Endothelial cell of umbilical vein (primary cell): ENCODE data around the gene EMC7. TPM values are rescaled to one million over a fixed set of nuclear protein-coding genes. Genes with fewer than 3 reads are reported as not detected.

Experiments used
- BruUV-seq: library from RNA; stranded (reverse); fragments of 400-500 nt; replicated peaks from 2 replicates; lab custom pipeline; 2021; lab: Mats Ljungman, UMichigan
- CTCF ChIA-PET: fragments of 300-600, 350-600 bp; sonication (Branson Sonifier 250); formaldehyde crosslinking; loops from one replicate; lab custom pipeline; 2021; ENCODE audit warnings: antibody characterized with exemption, inconsistent platforms; lab: Charles Lee
- POLR2A ChIA-PET: fragments of 300-600, 350-600 bp; sonication (Branson Sonifier 250); formaldehyde crosslinking; loops from one replicate; lab custom pipeline; 2021; ENCODE audit warnings: antibody characterized with exemption, inconsistent platforms; lab: Charles Lee
- DNase-seq: peaks from one replicate; pipeline ENCODE4 v3.0.0-alpha.2; 2011; ENCODE audit warnings: low read depth, low spot score
- FAIRE-seq: peaks from 2 replicates; lab custom pipeline; 2011; peaks lifted over from hg19 to GRCh38; lab: Jason Lieb, UNC
- H2AFZ ChIP-seq: 2 replicates; pipeline ENCODE4 v1.6.0; 2012; ENCODE audit warnings: low read depth, low read length, control low read depth, inconsistent platforms
- H3K27ac ChIP-seq: 2 replicates; pipeline ENCODE4 v1.5.1; 2011; ENCODE audit warnings: low read depth, mild to moderate bottlenecking, control low read depth, low read length, moderate library complexity; ENCODE audit not compliant: insufficient read depth
- H3K27me3 ChIP-seq, 2 experiments: 2 replicates each; pipeline versions ENCODE4 v1.6.0 to v1.6.1; 2011; ENCODE audit warnings: low read length in 2 of 2, mixed read lengths in 1 of 2; ENCODE audit not compliant: control insufficient read depth in 2 of 2, insufficient read depth in 2 of 2
- H3K36me3 ChIP-seq, 2 experiments: 2 replicates in 1 of 2; 3 replicates in 1 of 2; pipeline ENCODE4 v1.5.1; 2011; ENCODE audit warnings: low read length in 2 of 2, mild to moderate bottlenecking in 1 of 2, moderate library complexity in 1 of 2; ENCODE audit not compliant: control insufficient read depth in 2 of 2, insufficient read depth in 2 of 2; ENCODE audit errors: extremely low read depth in 1 of 2
- H3K4me1 ChIP-seq: 3 replicates; pipeline ENCODE4 v1.5.1; 2011; ENCODE audit warnings: mild to moderate bottlenecking, low read length; ENCODE audit not compliant: control insufficient read depth, insufficient read depth; ENCODE audit errors: extremely low read depth
- H3K4me2 ChIP-seq: 2 replicates; pipeline ENCODE4 v1.6.1; 2011; ENCODE audit warnings: low read length, control low read depth, mixed read lengths; ENCODE audit not compliant: insufficient read depth
- H3K4me3 ChIP-seq, 3 experiments: fragments of 200-600 bp in 1 of 3; sonication (generic), shearing (Covaris generic) in 1 of 3; replicated peaks in 1 of 3; 2 replicates each; pipeline ENCODE4 v1.5.1; 2011 to 2016; ENCODE audit warnings: control low read depth in 3 of 3, low read length in 3 of 3, mild to moderate bottlenecking in 2 of 3, inconsistent platforms in 1 of 3, low read depth in 1 of 3, moderate library complexity in 1 of 3; ENCODE audit not compliant: insufficient read depth in 1 of 3
- H3K79me2 ChIP-seq: 2 replicates; pipeline ENCODE4 v1.6.0; 2012; ENCODE audit warnings: low read length, inconsistent platforms; ENCODE audit not compliant: control insufficient read depth, insufficient read depth
- H3K9ac ChIP-seq: replicated peaks from 2 replicates; pipeline ENCODE3; 2011; ENCODE audit warnings: low read length, control low read depth; ENCODE audit not compliant: insufficient read depth; ENCODE audit errors: extremely low read depth
- H3K9me1 ChIP-seq: replicated peaks from 3 replicates; pipeline ENCODE4 v1.6.0; 2011; ENCODE audit warnings: mild to moderate bottlenecking, low read length; ENCODE audit not compliant: control insufficient read depth, insufficient read depth; ENCODE audit errors: extremely low read depth
- H3K9me3 ChIP-seq: replicated peaks from 2 replicates; pipeline ENCODE4 v1.5.1; 2012; ENCODE audit warnings: low read length, inconsistent platforms; ENCODE audit not compliant: control insufficient read depth, insufficient read depth
- H4K20me1 ChIP-seq: replicated peaks from 2 replicates; pipeline ENCODE3; 2011; ENCODE audit warnings: mild to moderate bottlenecking, low read length; ENCODE audit not compliant: control insufficient read depth, insufficient read depth; ENCODE audit errors: extremely low read depth
- EZH2 ChIP-seq: IDR thresholded peaks from 2 replicates; pipeline ENCODE4 v1.6.1; 2012; ENCODE audit warnings: borderline replicate concordance, low read depth, mild to moderate bottlenecking, moderate library complexity, low read length, inconsistent platforms; ENCODE audit not compliant: severe bottlenecking
- FOS ChIP-seq: IDR thresholded peaks from 2 replicates; pipeline ENCODE4 v1.6.1; 2011; ENCODE audit warnings: mild to moderate bottlenecking, low read length, moderate library complexity, borderline replicate concordance; ENCODE audit not compliant: insufficient read depth
- GATA2 ChIP-seq: IDR thresholded peaks from 2 replicates; pipeline ENCODE4 v1.7.0; 2011; ENCODE audit warnings: low read depth, mild to moderate bottlenecking, moderate library complexity, mixed read lengths, low read length; ENCODE audit not compliant: insufficient read length, insufficient read depth
- JUN ChIP-seq: IDR thresholded peaks from 2 replicates; pipeline ENCODE4 v1.6.1; 2011; ENCODE audit warnings: borderline replicate concordance, low read depth; ENCODE audit not compliant: insufficient read length, insufficient read depth
- MYC ChIP-seq: IDR thresholded peaks from one replicate; pipeline ENCODE4 v1.6.1; 2011; ENCODE audit warnings: mild to moderate bottlenecking, low read depth, low read length
- POLR2A ChIP-seq: IDR thresholded peaks from 2 replicates; pipeline ENCODE4 v1.6.1; 2012; ENCODE audit warnings: low read depth, mild to moderate bottlenecking, control low read depth, low read length
- POLR2AphosphoS5 ChIP-seq: IDR thresholded peaks from 2 replicates; pipeline ENCODE4 v1.6.1; 2012; ENCODE audit warnings: low read depth, mild to moderate bottlenecking, control low read depth, low read length, moderate library complexity; ENCODE audit not compliant: insufficient read depth
- dilution Hi-C: fragments of 300-500 bp; cut with MboI; formaldehyde crosslinking; loops from one replicate; pipeline ENCODE4 v1.15.0; 2019; ENCODE audit warnings: low sequenced_read_pairs; ENCODE audit not compliant: extremely low pct_ligation_motif_present
- intact Hi-C: fragments of 100-400 bp; cut with micrococcal nuclease; formaldehyde crosslinking; loops from one replicate; pipeline ENCODE4 v1.10.0; 2022
- polyA plus RNA-seq, 4 experiments: library from polyadenylated mRNA; depleted of rRNA in 3 of 4; stranded (reverse) in 3 of 4; unstranded in 1 of 4; fragments of >200 nt; gene quantifications; 2 replicates each; pipeline versions ENCODE4 v1.2.1 to v1.2.3, GENCODE V29; 2011 to 2012; ENCODE audit warnings: missing spikeins in 1 of 4
- total RNA-seq: library from RNA; stranded (reverse); gene quantifications from 2 replicates; pipeline ENCODE4 v1.2.3, GENCODE V29; 2021
- TF ChIP-seq, protein P1 (sequence below): IDR thresholded peaks from 2 replicates; pipeline ENCODE4 v1.6.1; 2011; ENCODE audit not compliant: insufficient read depth, insufficient read length
- TF ChIP-seq, protein P2 (sequence below), 2 donors: IDR thresholded peaks; 1 replicate in 1 of 2; 2 replicates in 1 of 2; pipeline ENCODE4 v1.5.1; 2011; ENCODE audit warnings: low read length in 2 of 2, mild to moderate bottlenecking in 2 of 2, moderate library complexity in 2 of 2, control low read depth in 1 of 2, inconsistent platforms in 1 of 2, low read depth in 1 of 2; ENCODE audit not compliant: insufficient read depth in 1 of 2; ENCODE audit errors: extremely low read depth in 1 of 2

EMC7 gene
- total and polyA plus RNA-seq, 2 donors (not counting 3 experiments of a cell fraction or from before 2014, with no cell fraction given) = 57.0 to 70.6 TPM

DNA sequence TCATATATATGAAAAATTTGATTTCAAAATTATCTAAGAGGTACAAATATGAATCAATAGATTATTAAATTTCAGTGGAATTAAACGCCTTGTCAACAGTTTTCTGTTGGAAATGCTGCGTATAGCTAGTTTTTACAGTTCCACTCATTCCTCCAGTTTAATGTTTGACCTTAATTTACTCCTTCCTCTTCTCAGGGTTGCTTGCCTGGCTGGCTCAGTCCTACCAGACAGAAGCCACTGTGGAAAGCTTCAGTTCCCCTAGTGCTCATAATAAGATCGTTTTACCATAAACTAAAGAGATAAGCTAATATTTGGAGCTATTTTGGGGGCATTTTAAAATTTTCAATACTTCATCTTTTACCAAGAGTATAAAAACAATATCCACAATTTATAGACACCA lies 22.8 kb downstream of the EMC7 start:
- no peaks in the 10 kb centered on the region for H3K79me2 ChIP-seq
- no peak overlapping the region for H3K9ac ChIP-seq
- no peak overlapping the region for H3K4me2 ChIP-seq
- peaks cover 0 to 2% of the 10 kb centered on the region in 2 experiments for H3K36me3 ChIP-seq
- H3K27me3 ChIP-seq = no peaks in the 10 kb centered on the region
- dilution Hi-C loops (no loop called here), intact Hi-C loops (no loop called here)
- POLR2A ChIA-PET = interaction anchor here (0.7 kb wide), 1 partner anchor 22 kb away, joined by 3 read pairs; the partner anchor contains the start of gene EMC7
- no peak overlapping the region for H3K27ac ChIP-seq
- FAIRE-seq = no peak
- no peak overlapping the region for H2AFZ ChIP-seq
- CTCF ChIA-PET = no interaction called here
- TF ChIP-seq GATA2 (no peak), FOS (no peak), JUN (no peak), MYC (no peak), EZH2 (no peak), POLR2A (no peak), POLR2AphosphoS5 (no peak)
- TF ChIP-seq, protein P1, sequence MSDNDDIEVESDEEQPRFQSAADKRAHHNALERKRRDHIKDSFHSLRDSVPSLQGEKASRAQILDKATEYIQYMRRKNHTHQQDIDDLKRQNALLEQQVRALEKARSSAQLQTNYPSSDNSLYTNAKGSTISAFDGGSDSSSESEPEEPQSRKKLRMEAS = no peak
- TF ChIP-seq, protein P2, sequence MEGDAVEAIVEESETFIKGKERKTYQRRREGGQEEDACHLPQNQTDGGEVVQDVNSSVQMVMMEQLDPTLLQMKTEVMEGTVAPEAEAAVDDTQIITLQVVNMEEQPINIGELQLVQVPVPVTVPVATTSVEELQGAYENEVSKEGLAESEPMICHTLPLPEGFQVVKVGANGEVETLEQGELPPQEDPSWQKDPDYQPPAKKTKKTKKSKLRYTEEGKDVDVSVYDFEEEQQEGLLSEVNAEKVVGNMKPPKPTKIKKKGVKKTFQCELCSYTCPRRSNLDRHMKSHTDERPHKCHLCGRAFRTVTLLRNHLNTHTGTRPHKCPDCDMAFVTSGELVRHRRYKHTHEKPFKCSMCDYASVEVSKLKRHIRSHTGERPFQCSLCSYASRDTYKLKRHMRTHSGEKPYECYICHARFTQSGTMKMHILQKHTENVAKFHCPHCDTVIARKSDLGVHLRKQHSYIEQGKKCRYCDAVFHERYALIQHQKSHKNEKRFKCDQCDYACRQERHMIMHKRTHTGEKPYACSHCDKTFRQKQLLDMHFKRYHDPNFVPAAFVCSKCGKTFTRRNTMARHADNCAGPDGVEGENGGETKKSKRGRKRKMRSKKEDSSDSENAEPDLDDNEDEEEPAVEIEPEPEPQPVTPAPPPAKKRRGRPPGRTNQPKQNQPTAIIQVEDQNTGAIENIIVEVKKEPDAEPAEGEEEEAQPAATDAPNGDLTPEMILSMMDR (IDR thresholded peaks at IDR 0.05; ENCODE audit: extremely low read depth in 1 of 2, insufficient read depth in 1 of 2, low read depth in 1 of 2, low read length in 2 of 2) = no peak
- no peak for DNase-seq
- no TSS peak for BruUV-seq
- no peaks in the 10 kb centered on the region for H3K4me1 ChIP-seq
- H3K9me1 ChIP-seq = no peaks in the 10 kb centered on the region
- H3K9me3 ChIP-seq = no peaks in the 10 kb centered on the region
- no peaks in the 10 kb centered on the region for H4K20me1 ChIP-seq
- H3K4me3 ChIP-seq = no peak overlapping the region
